HEK293 (cell line): Measurements from ENCODE around the gene ZG16.
A peak's percentile ranks its signal among the peaks of the same experiment; 100 is the strongest.

Experiments
- CTCF ChIA-PET: fragments of 350-600 bp; formaldehyde crosslinking; extraction: SDS; loops from one replicate; lab custom pipeline; 2021; ENCODE audit warnings: antibody characterized with exemption; lab: Yijun Ruan, JAX
- POLR2A ChIA-PET: fragments of 300-600 bp; formaldehyde crosslinking; extraction: SDS; loops from one replicate; lab custom pipeline; 2020; ENCODE audit warnings: antibody characterized with exemption, inconsistent platforms; lab: Yijun Ruan, JAX
- H3K27ac ChIP-seq: fragments of 200-500 bp; sonication (Bioruptor generic); 2 replicates; pipeline ENCODE4 v1.5.1; 2014; ENCODE audit warnings: low read depth, low read length, control low read depth, inconsistent platforms; ENCODE audit errors: extremely low read depth
- H3K36me3 ChIP-seq, 2 experiments: fragments of 200-500 bp in 1 of 2; sonication (Bioruptor generic) in 1 of 2; 1 replicate in 1 of 2; 2 replicates in 1 of 2; pipeline ENCODE4 v1.5.1; 2014 to 2017; ENCODE audit warnings: inconsistent platforms in 2 of 2, low read length in 2 of 2; ENCODE audit not compliant: control insufficient read depth in 2 of 2, insufficient read depth in 1 of 2
- H3K4me1 ChIP-seq: fragments of 200-500 bp; sonication (Bioruptor generic); 2 replicates; pipeline ENCODE4 v1.5.1; 2014; ENCODE audit warnings: mild to moderate bottlenecking, low read length, inconsistent platforms; ENCODE audit not compliant: control insufficient read depth, insufficient read depth
- H3K4me3 ChIP-seq: 2 replicates; pipeline ENCODE4 v1.5.1; 2011; ENCODE audit warnings: low read depth, mild to moderate bottlenecking, control low read depth, low read length, moderate library complexity
- H3K9me3 ChIP-seq: fragments of 200-500 bp; sonication (Bioruptor generic); 2 replicates; pipeline ENCODE4 v1.5.1; 2014; ENCODE audit warnings: low read depth, low read length, inconsistent platforms; ENCODE audit not compliant: control insufficient read depth, insufficient read depth
- GLIS1 ChIP-seq: fragments of 450-650 bp; formaldehyde crosslinking; IDR thresholded peaks from 2 replicates; pipeline ENCODE4 v1.5.1; 2016; ENCODE audit warnings: missing biosample characterization, missing genetic modification characterization
- HOXD13 ChIP-seq: sonication (generic); formaldehyde crosslinking; IDR thresholded peaks from 2 replicates; pipeline ENCODE4 v1.8.0; 2022; ENCODE audit warnings: missing genetic modification reagents, borderline replicate concordance
- IKZF3 ChIP-seq: fragments of 450-650 bp; IDR thresholded peaks from 2 replicates; pipeline ENCODE4 v1.5.0; 2018; ENCODE audit warnings: missing biosample characterization, mild to moderate bottlenecking, missing genetic modification characterization, moderate library complexity
- MEIS1 ChIP-seq: sonication (generic); formaldehyde crosslinking; IDR thresholded peaks from 2 replicates; pipeline ENCODE4 v1.8.1; 2022; ENCODE audit warnings: missing genetic modification reagents, mild to moderate bottlenecking, borderline replicate concordance
- PATZ1 ChIP-seq: fragments of 450-650 bp; formaldehyde crosslinking; IDR thresholded peaks from 2 replicates; pipeline ENCODE4 v1.5.1; 2016; ENCODE audit warnings: missing biosample characterization, missing genetic modification characterization
- TRIM28 ChIP-seq: IDR thresholded peaks from 2 replicates; pipeline ENCODE4 v1.6.1; 2011; ENCODE audit warnings: low read length, control low read depth, borderline replicate concordance
- YY2 ChIP-seq: fragments of 450-650 bp; formaldehyde crosslinking; IDR thresholded peaks from 2 replicates; pipeline ENCODE4 v1.5.1; 2016; ENCODE audit warnings: missing biosample characterization, missing genetic modification characterization
- ZBTB6 ChIP-seq: fragments of 450-650 bp; formaldehyde crosslinking; IDR thresholded peaks from 2 replicates; pipeline ENCODE4 v1.5.1; 2017; ENCODE audit warnings: missing biosample characterization, missing genetic modification characterization
- ZFHX2 ChIP-seq: fragments of 450-650 bp; formaldehyde crosslinking; conservative IDR thresholded peaks from 2 replicates; pipeline ENCODE4 v1.5.1; 2016; ENCODE audit warnings: missing biosample characterization, missing genetic modification characterization
- ZFP37 ChIP-seq: fragments of 450-650 bp; formaldehyde crosslinking; IDR thresholded peaks from 2 replicates; pipeline ENCODE4 v1.5.1; 2016; ENCODE audit warnings: missing biosample characterization, missing genetic modification characterization
- ZIC2 ChIP-seq: fragments of 450-650 bp; formaldehyde crosslinking; IDR thresholded peaks from 2 replicates; pipeline ENCODE4 v1.5.1; 2016; ENCODE audit warnings: missing biosample characterization, missing genetic modification characterization
- ZNF140 ChIP-seq: fragments of 450-650 bp; formaldehyde crosslinking; IDR thresholded peaks from 2 replicates; pipeline ENCODE4 v1.5.1; 2016; ENCODE audit warnings: missing biosample characterization, missing genetic modification characterization
- ZNF155 ChIP-seq: fragments of 450-650 bp; formaldehyde crosslinking; IDR thresholded peaks from 2 replicates; pipeline ENCODE4 v1.5.1; 2016; ENCODE audit warnings: missing biosample characterization, missing genetic modification characterization
- ZNF16 ChIP-seq: fragments of 450-650 bp; formaldehyde crosslinking; IDR thresholded peaks from 2 replicates; pipeline ENCODE4 v1.5.1; 2016; ENCODE audit warnings: low read depth, missing biosample characterization, missing genetic modification characterization
- ZNF174 ChIP-seq: fragments of 450-650 bp; formaldehyde crosslinking; IDR thresholded peaks from 2 replicates; pipeline ENCODE4 v1.5.0; 2017; ENCODE audit warnings: missing biosample characterization, mild to moderate bottlenecking, missing genetic modification characterization
- ZNF239 ChIP-seq: fragments of 450-650 bp; formaldehyde crosslinking; IDR thresholded peaks from 2 replicates; pipeline ENCODE4 v1.5.1; 2016; ENCODE audit warnings: missing biosample characterization, missing genetic modification characterization
- ZNF404 ChIP-seq: fragments of 450-650 bp; formaldehyde crosslinking; IDR thresholded peaks from 2 replicates; pipeline ENCODE4 v1.5.1; 2017; ENCODE audit warnings: missing biosample characterization, missing genetic modification characterization
- ZNF473 ChIP-seq: fragments of 450-650 bp; formaldehyde crosslinking; IDR thresholded peaks from 2 replicates; pipeline ENCODE4 v1.5.1; 2017; ENCODE audit warnings: missing biosample characterization, missing genetic modification characterization
- ZNF555 ChIP-seq: fragments of 450-650 bp; formaldehyde crosslinking; conservative IDR thresholded peaks from 2 replicates; pipeline ENCODE4 v1.5.1; 2017; ENCODE audit warnings: missing biosample characterization, mild to moderate bottlenecking, missing genetic modification characterization, inconsistent platforms
- ZNF600 ChIP-seq: fragments of 450-650 bp; formaldehyde crosslinking; IDR thresholded peaks from 2 replicates; pipeline ENCODE4 v1.5.1; 2016; ENCODE audit warnings: missing biosample characterization, missing genetic modification characterization
- ZNF624 ChIP-seq: fragments of 450-650 bp; formaldehyde crosslinking; IDR thresholded peaks from 2 replicates; pipeline ENCODE4 v1.5.1; 2017; ENCODE audit warnings: missing biosample characterization, missing genetic modification characterization
- ZNF639 ChIP-seq: fragments of 450-650 bp; formaldehyde crosslinking; IDR thresholded peaks from 2 replicates; pipeline ENCODE4 v1.5.1; 2016; ENCODE audit warnings: missing biosample characterization, missing genetic modification characterization
- ZNF654 ChIP-seq: fragments of 450-650 bp; formaldehyde crosslinking; IDR thresholded peaks from 2 replicates; pipeline ENCODE4 v1.5.1; 2016; ENCODE audit warnings: low read depth, missing biosample characterization, missing genetic modification characterization
- ZNF791 ChIP-seq: fragments of 450-650 bp; formaldehyde crosslinking; IDR thresholded peaks from 2 replicates; pipeline ENCODE4 v1.5.1; 2016; ENCODE audit warnings: missing biosample characterization, missing genetic modification characterization
- ZXDB ChIP-seq: fragments of 450-650 bp; formaldehyde crosslinking; IDR thresholded peaks from 2 replicates; pipeline ENCODE4 v1.5.1; 2016; ENCODE audit warnings: missing biosample characterization, missing genetic modification characterization
- TF ChIP-seq, protein P1 (sequence below): fragments of 450-650 bp; formaldehyde crosslinking; IDR thresholded peaks from 2 replicates; pipeline ENCODE4 v1.5.1; 2016; ENCODE audit warnings: missing biosample characterization, missing genetic modification characterization
- TF ChIP-seq, protein P2 (sequence below): IDR thresholded peaks from 2 replicates; pipeline ENCODE4 v1.6.1; 2011; ENCODE audit warnings: mild to moderate bottlenecking, low read depth, low read length, borderline replicate concordance

Gene ZG16

GRCh38 chr16:29790183-29790948 lies 12.3 kb downstream of the ZG16 start, which contains the start of gene KIF22 (continued):
- TF ChIP-seq MEIS1 (CRISPR knock-in tag): no peak
- peak; percentile 40; the same call in 1 of the 2 replicates for TF ChIP-seq ZIC2 (tag by site-specific recombination)
- TF ChIP-seq, protein P1, sequence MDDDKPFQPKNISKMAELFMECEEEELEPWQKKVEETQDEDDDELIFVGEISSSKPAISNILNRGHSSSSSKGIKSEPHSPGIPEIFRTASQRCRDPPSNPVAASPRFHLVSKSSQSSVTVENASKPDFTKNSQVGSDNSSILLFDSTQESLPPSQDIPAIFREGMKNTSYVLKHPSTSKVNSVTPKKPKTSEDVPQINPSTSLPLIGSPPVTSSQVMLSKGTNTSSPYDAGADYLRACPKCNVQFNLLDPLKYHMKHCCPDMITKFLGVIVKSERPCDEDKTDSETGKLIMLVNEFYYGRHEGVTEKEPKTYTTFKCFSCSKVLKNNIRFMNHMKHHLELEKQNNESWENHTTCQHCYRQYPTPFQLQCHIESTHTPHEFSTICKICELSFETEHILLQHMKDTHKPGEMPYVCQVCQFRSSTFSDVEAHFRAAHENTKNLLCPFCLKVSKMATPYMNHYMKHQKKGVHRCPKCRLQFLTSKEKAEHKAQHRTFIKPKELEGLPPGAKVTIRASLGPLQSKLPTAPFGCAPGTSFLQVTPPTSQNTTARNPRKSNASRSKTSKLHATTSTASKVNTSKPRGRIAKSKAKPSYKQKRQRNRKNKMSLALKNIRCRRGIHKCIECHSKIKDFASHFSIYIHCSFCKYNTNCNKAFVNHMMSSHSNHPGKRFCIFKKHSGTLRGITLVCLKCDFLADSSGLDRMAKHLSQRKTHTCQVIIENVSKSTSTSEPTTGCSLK (tag by site-specific recombination): no peak
- TF ChIP-seq ZNF654 (tag by site-specific recombination): no peak
- TF ChIP-seq ZNF155 (tag by site-specific recombination): no peak
- TF ChIP-seq ZNF791 (tag by site-specific recombination): no peak
- TF ChIP-seq ZNF600: peak; percentile 30; the same call in 1 of the 2 replicates
- peak; percentile 75; the same call in 1 of the 2 replicates for TF ChIP-seq ZNF639 (tag by site-specific recombination)
- TF ChIP-seq ZFHX2 (tag by site-specific recombination): peak; percentile 93
- TF ChIP-seq TRIM28: no peak
- no peak for TF ChIP-seq ZFP37 (tag by site-specific recombination)
- TF ChIP-seq, protein P2, sequence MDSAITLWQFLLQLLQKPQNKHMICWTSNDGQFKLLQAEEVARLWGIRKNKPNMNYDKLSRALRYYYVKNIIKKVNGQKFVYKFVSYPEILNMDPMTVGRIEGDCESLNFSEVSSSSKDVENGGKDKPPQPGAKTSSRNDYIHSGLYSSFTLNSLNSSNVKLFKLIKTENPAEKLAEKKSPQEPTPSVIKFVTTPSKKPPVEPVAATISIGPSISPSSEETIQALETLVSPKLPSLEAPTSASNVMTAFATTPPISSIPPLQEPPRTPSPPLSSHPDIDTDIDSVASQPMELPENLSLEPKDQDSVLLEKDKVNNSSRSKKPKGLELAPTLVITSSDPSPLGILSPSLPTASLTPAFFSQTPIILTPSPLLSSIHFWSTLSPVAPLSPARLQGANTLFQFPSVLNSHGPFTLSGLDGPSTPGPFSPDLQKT: peak; percentile 28; the same call in 1 of the 2 replicates
- TF ChIP-seq ZBTB6 (tag by site-specific recombination): no peak
- TF ChIP-seq GLIS1: peak; percentile 63; the same call in 1 of the 2 replicates
- no peak for TF ChIP-seq ZNF555 (tag by site-specific recombination)
- peak; percentile 96 for TF ChIP-seq YY2
- TF ChIP-seq, all 188 proteins: peak for 56

GRCh38 chr16:29790949-29791844 lies 13.1 kb downstream of the ZG16 start:
- ChIA-PET CTCF (interaction anchor here (0.6 to 3.5 kb wide), 8 partner anchors 12 to 745 kb away, joined by 3 to 28 read pairs (median 5); partner anchors contain the start of gene ZG16), POLR2A (interaction anchor here (0.8 to 2.7 kb wide), 14 partner anchors 9 to 182 kb away, joined by 3 to 31 read pairs (median 4); partner anchors contain the start of genes MAZ, PAGR1, PRRT2 and TAOK2)
- peaks cover 0 to 18% of the 10 kb centered on the region in 2 experiments; a peak in 1 of 3 replicates for H3K36me3 ChIP-seq
- H3K9me3 ChIP-seq: no peaks in the 10 kb centered on the region
- peak overlapping the region; percentile 93 for H3K4me3 ChIP-seq
- H3K4me1 ChIP-seq: 0 out of 2 replicates have a peak, but pooled peaks cover 2% of the 10 kb centered on the region
- H3K27ac ChIP-seq: peak overlapping the region; percentile 90
- TF ChIP-seq ZNF174 (tag by site-specific recombination) (no peak), ZNF404 (tag by site-specific recombination) (no peak), ZNF239 (no peak), ZNF140 (tag by site-specific recombination) (no peak), ZNF473 (tag by site-specific recombination) (no peak), ZXDB (peak; percentile 36; the same call in 1 of the 2 replicates), IKZF3 (tag by site-specific recombination) (no peak), ZNF16 (tag by site-specific recombination) (no peak), PATZ1 (tag by site-specific recombination) (no peak), ZNF624 (tag by site-specific recombination) (no peak), HOXD13 (CRISPR knock-in tag) (peak; percentile 46; the same call in 1 of the 2 replicates)
